Testis (tissue), 3 donors: ENCODE results near the gene TBC1D7. TPM values are rescaled to one million over a fixed set of nuclear protein-coding genes. Genes with fewer than 3 reads are reported as not detected.

Experiments
- DNase-seq: peaks from one replicate; pipeline ENCODE4 v3.0.0-alpha.2; 2019
- H3K27ac ChIP-seq, 2 donors: fragments of 200-600 bp; sonication (generic); one replicate each; pipeline ENCODE4 v1.5.1; 2019
- H3K27me3 ChIP-seq: fragments of 200-600 bp; sonication (generic); one replicate; pipeline ENCODE4 v1.5.1; 2019
- H3K36me3 ChIP-seq: fragments of 200-600 bp; sonication (generic); one replicate; pipeline ENCODE4 v1.5.1; 2017; ENCODE audit warnings: low read depth; ENCODE audit errors: missing control alignments
- H3K4me1 ChIP-seq: fragments of 200-600 bp; sonication (generic); one replicate; pipeline ENCODE4 v1.5.1; 2019
- H3K4me3 ChIP-seq, 2 donors: fragments of 200-600 bp; sonication (generic); one replicate each; pipeline ENCODE4 v1.5.1; 2017 to 2019
- H3K9me3 ChIP-seq: fragments of 200-600 bp; sonication (generic); one replicate; pipeline ENCODE4 v1.5.1; 2017
- POLR2A ChIP-seq: fragments of 450-650 bp; IDR thresholded peaks from one replicate; pipeline ENCODE4 v1.6.1; 2017; ENCODE audit warnings: antibody characterized with exemption, mild to moderate bottlenecking, moderate library complexity
- WGBS, 2 donors: methylation state at CpG; one replicate each; pipeline ENCODE4 v1.1.5; 2018; 5-methylcytosine and 5-hydroxymethylcytosine counted together
- intact Hi-C: fragments of 100-400 bp; cut with DNase I; formaldehyde crosslinking; loops from one replicate; pipeline ENCODE4 v1.15.1; 2023; ENCODE audit warnings: low total_unique reads
- polyA plus RNA-seq: library from polyadenylated mRNA; stranded (reverse); fragments of 350-450 nt; fragmentation: Illumina TruSeq; extraction: RNeasy Lipid Tissue Mini Kit (QIAGEN cat#74804); gene quantifications from one replicate; pipeline ENCODE4 v1.2.3, GENCODE V29; 2014; ENCODE audit warnings: low read depth, low replicate concordance; ENCODE audit not compliant: insufficient read depth
- total RNA-seq, 2 donors: library from RNA; depleted of rRNA; stranded (reverse); fragments of >200 nt; gene quantifications; one replicate each; pipeline ENCODE4 v1.2.3, GENCODE V29; 2016
- TF ChIP-seq, protein P1 (sequence below), 3 experiments: fragments of 450-650 bp in 2 of 3; fragments of 200-600 bp in 1 of 3; sonication (generic) in 1 of 3; IDR thresholded peaks; one replicate each; pipeline ENCODE4 v1.5.1; 2016 to 2019; ENCODE audit warnings: antibody characterized with exemption in 3 of 3, mild to moderate bottlenecking in 2 of 3, moderate library complexity in 1 of 3

Gene TBC1D7
- total and polyA plus RNA-seq, 3 donors from 2014 or later = 24.2 to 48.0 (median 28.0) TPM

DNA sequence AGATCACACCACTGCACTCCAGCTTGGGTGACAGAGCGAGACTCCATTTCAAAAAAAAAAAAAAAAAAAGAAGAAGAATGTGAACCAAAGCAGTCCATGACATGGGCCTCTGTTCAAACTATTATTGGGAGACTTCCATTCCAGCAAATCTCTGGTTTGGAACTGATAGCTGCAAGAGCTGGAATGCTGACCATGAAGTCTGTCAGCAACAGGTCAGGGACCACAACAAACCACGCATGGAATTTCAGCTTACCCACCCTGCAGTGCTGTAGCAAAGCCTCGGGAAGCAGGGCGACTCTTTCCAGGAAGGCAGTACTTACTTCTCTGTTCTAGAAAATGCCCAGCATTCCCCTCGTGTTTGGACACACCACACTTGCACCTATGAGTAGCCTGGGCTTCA is 34.1 kb upstream of the TBC1D7 start:
- WGBS, 2 donors = 70 to 82% methylated on average over 4 to 5 of the region's 5 CpGs

DNA sequence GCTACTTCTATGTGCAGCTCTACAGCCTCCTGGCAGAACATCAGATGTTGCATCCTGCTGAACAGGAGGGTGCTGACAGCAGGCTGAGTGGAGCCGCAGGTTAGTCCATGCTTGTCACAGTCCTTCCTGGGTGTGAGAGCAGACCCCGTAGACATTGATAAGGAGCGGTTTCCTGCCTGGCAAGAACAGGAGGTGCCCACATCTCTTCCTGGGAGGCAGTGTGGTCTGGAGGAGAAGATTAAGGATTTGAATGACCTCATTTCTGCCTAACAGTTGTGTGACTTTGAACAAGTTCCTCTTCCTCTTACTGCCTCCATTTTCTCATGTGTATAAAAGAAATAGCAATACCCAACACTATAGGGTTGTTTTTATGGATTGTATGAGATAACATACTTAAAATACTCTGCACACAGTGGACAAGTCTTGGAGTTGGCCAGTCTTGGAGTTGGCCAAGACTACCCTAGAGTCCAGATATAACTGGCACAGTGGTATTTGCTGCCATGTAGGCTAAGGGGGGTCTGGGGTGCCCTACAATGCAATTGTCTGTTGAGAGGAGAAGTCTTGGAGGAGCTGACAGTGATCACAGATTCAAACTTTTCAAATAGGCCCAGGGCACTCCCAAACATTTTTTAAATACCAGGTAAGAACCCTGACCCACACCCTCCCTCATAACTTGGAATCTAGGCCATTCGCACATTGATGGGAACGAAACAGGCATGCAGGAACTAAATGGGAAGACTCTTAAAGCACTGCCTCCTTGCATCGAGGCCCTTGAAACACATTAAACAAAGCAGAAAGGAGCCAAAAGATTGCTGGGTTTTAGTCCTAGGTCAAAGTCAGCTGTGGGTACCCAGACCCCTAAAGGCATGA is 32.6 kb upstream of the TBC1D7 start:
- DNase-seq = no peak
- TF ChIP-seq POLR2A = no peak
- TF ChIP-seq, protein P1, sequence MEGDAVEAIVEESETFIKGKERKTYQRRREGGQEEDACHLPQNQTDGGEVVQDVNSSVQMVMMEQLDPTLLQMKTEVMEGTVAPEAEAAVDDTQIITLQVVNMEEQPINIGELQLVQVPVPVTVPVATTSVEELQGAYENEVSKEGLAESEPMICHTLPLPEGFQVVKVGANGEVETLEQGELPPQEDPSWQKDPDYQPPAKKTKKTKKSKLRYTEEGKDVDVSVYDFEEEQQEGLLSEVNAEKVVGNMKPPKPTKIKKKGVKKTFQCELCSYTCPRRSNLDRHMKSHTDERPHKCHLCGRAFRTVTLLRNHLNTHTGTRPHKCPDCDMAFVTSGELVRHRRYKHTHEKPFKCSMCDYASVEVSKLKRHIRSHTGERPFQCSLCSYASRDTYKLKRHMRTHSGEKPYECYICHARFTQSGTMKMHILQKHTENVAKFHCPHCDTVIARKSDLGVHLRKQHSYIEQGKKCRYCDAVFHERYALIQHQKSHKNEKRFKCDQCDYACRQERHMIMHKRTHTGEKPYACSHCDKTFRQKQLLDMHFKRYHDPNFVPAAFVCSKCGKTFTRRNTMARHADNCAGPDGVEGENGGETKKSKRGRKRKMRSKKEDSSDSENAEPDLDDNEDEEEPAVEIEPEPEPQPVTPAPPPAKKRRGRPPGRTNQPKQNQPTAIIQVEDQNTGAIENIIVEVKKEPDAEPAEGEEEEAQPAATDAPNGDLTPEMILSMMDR (IDR thresholded peaks at IDR 0.05) = no peak
- H3K36me3 ChIP-seq = no peaks in the 10 kb centered on the region
- intact Hi-C loops = no loop called here
- no peak overlapping the region for H3K4me3 ChIP-seq
- 85 to 89% methylated on average over 6 of the region's 6 CpGs for WGBS, 2 donors
- H3K27me3 ChIP-seq = no peaks in the 10 kb centered on the region
- no peaks in the 10 kb centered on the region for H3K9me3 ChIP-seq
- H3K27ac ChIP-seq = no peak overlapping the region
- no peaks in the 10 kb centered on the region for H3K4me1 ChIP-seq

More for the DNA sequence above, 34.1 kb upstream of the TBC1D7 start:
- TF ChIP-seq POLR2A = no peak
- H3K27ac ChIP-seq = no peak overlapping the region
- no peaks in the 10 kb centered on the region for H3K27me3 ChIP-seq
- no peaks in the 10 kb centered on the region for H3K9me3 ChIP-seq
- no peaks in the 10 kb centered on the region for H3K36me3 ChIP-seq
- H3K4me3 ChIP-seq = no peak overlapping the region
- no peaks in the 10 kb centered on the region for H3K4me1 ChIP-seq
- DNase-seq = no peak
- intact Hi-C loops = no loop called here

GRCh38 chr6:13359287-13359686 is 30.9 kb upstream of the TBC1D7 start:
- no peaks in the 10 kb centered on the region for H3K4me1 ChIP-seq
- WGBS, 2 donors = 83 to 88% methylated on average over 6 of the region's 6 CpGs
- H3K9me3 ChIP-seq = no peaks in the 10 kb centered on the region
- intact Hi-C loops = no loop called here
- TF ChIP-seq, protein P1 (IDR thresholded peaks at IDR 0.05) = no peak
- no peak for TF ChIP-seq POLR2A
- no peak overlapping the region for H3K4me3 ChIP-seq
- no peak for DNase-seq
- H3K36me3 ChIP-seq = no peaks in the 10 kb centered on the region
- H3K27me3 ChIP-seq = no peaks in the 10 kb centered on the region
- H3K27ac ChIP-seq = no peak overlapping the region

DNA sequence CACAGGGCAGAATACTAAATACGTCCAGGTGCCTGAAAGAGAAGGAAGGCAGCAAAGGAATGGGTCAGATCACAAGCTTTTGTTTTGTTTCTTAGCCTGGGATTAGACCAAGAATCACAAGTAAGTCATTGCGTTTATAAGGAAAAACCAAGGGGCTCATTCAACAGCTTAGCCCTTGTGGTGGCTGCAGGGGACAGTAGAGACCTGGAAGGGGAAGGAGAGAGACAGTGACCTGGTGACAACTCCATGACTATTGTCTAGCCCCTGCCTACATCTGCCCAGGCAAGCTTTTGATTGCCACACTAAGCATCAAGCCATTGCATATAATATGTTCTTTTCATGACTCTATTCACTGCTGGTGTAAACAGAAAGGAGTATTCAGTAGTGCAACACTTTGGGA is 30.2 kb upstream of the TBC1D7 start:
- Histone ChIP-seq H3K27me3 (no peaks in the 10 kb centered on the region), H3K9me3 (no peaks in the 10 kb centered on the region), H3K4me1 (no peaks in the 10 kb centered on the region), H3K36me3 (no peaks in the 10 kb centered on the region), H3K27ac (no peak overlapping the region), H3K4me3 (no peak overlapping the region)
- WGBS, 2 donors = 76 to 91% methylated on average over 2 of the region's 2 CpGs
- intact Hi-C loops = no loop called here
- TF ChIP-seq, protein P1 (IDR thresholded peaks at IDR 0.05) = no peak
- no peak for TF ChIP-seq POLR2A
- no peak for DNase-seq

GRCh38 chr6:13357551-13358075 is 29.3 kb upstream of the TBC1D7 start:
- WGBS, 2 donors = 82 to 91% methylated on average over 14 of the region's 14 CpGs
- no peak overlapping the region for H3K27ac ChIP-seq
- intact Hi-C loops = no loop called here

More at GRCh38 chr6:13357551-13358075, 29.3 kb upstream of the TBC1D7 start:
- Histone ChIP-seq H3K27me3 (no peaks in the 10 kb centered on the region), H3K4me3 (no peak overlapping the region), H3K4me1 (no peaks in the 10 kb centered on the region), H3K36me3 (no peaks in the 10 kb centered on the region), H3K9me3 (no peaks in the 10 kb centered on the region)
- TF ChIP-seq, protein P1 (IDR thresholded peaks at IDR 0.05) = no peak
- TF ChIP-seq POLR2A = no peak
- DNase-seq = no peak
